ENCODE data around the gene PGLYRP2. TPM values are rescaled to one million over a fixed set of nuclear protein-coding genes. Genes with fewer than 3 reads are reported as not detected.

PGLYRP2 gene
- polyA plus RNA-seq, 1 of the 3 experiments (the other 2 are of a cell fraction): not detected

GRCh38 chr19:15430526-15431120 is 48.7 kb downstream of the PGLYRP2 start:
- Histone ChIP-seq H2AFZ (ENCODE audit: low read depth) (no peak overlapping the region), H3K9ac (no peak overlapping the region; the same call in 1 of the 2 replicates), H3K27me3 (ENCODE audit: insufficient read depth) (no peaks in the 10 kb centered on the region), H3K4me2 (peak overlapping the region; percentile 94), H3K4me1 (ENCODE audit: control insufficient read depth in 1 of 2, insufficient read depth in 2 of 2, low read depth in 1 of 2, low read length in 1 of 2) (peaks cover 5 to 28% of the 10 kb centered on the region in 2 experiments; a peak in 2 of 4 replicates), H3K36me3 (replicated peaks in 1 of 2; ENCODE audit: control insufficient read depth in 1 of 2, insufficient read depth in 2 of 2, low read length in 1 of 2) (peaks cover 12 to 42% of the 10 kb centered on the region in 2 experiments), H3K27ac (ENCODE audit: low read depth in 2 of 2, low read length in 1 of 2) (no peak overlapping the region), H3K9me3 (no peaks in the 10 kb centered on the region), H3F3A (replicated peaks; ENCODE audit: insufficient read depth) (no peaks in the 10 kb centered on the region), H4K20me1 (ENCODE audit: insufficient read depth) (peaks cover 17% of the 10 kb centered on the region; the same call in 1 of the 2 replicates), H3K9me2 (no peaks in the 10 kb centered on the region), H3K4me3 (ENCODE audit: low read depth in 2 of 2, low read length in 1 of 2) (no peak overlapping the region; a peak in 1 of 4 replicates), H3K79me2 (ENCODE audit: insufficient read depth) (peaks cover 42% of the 10 kb centered on the region)
- no peak for DNase-seq
- WGBS (ENCODE audit: low lambda C conversion rate): 88% methylated on average over 6 of the region's 10 CpGs
- TF ChIP-seq CTCF (IDR thresholded peaks at IDR 0.05) (no peak), USF1 (IDR thresholded peaks at IDR 0.05; ENCODE audit: borderline replicate concordance, low read depth) (no peak), RFX5 (IDR thresholded peaks at IDR 0.05; ENCODE audit: low read length) (no peak), EZH2phosphoT487 (IDR thresholded peaks at IDR 0.05; ENCODE audit: borderline replicate concordance, low read depth) (no peak), IRF3 (IDR thresholded peaks at IDR 0.05; ENCODE audit: low read depth, low read length) (no peak), RXRA (IDR thresholded peaks at IDR 0.05; ENCODE audit: borderline replicate concordance, low read depth) (no peak), ZBTB33 (IDR thresholded peaks at IDR 0.05; ENCODE audit: borderline replicate concordance, low read depth) (no peak), SMC3 (IDR thresholded peaks at IDR 0.05; ENCODE audit: low read depth, low read length) (no peak), TEAD4 (IDR thresholded peaks at IDR 0.05; ENCODE audit: borderline replicate concordance, insufficient read depth) (no peak), FOXM1 (IDR thresholded peaks at IDR 0.05; ENCODE audit: low read depth) (no peak), GATA2 (CRISPR knock-in tag; IDR thresholded peaks at IDR 0.05) (no peak), POLR2AphosphoS5 (IDR thresholded peaks at IDR 0.05; ENCODE audit: low read depth, low read length) (no peak), FOSL2 (IDR thresholded peaks at IDR 0.05; ENCODE audit: borderline replicate concordance, low read depth) (no peak), TAF1 (IDR thresholded peaks at IDR 0.05; ENCODE audit: borderline replicate concordance, low read depth, low read length) (no peak)
- ChIA-PET CTCF (interaction anchor here (3.9 kb wide), 1 partner anchor 11 kb away, joined by 12 read pairs; the partner anchor contains the start of gene AKAP8L), POLR2A (no interaction called here)

All from SK-N-SH (cell line).